ENCODE results near the gene ARG2. TPM values are rescaled to one million over a fixed set of nuclear protein-coding genes. Genes with fewer than 3 reads are reported as not detected.
A peak's percentile ranks its signal among the peaks of the same experiment; 100 is the strongest.

The ARG2 gene
- total RNA-seq, 2 donors from 2014 or later, result 8.5 to 12.1 TPM

GRCh38 chr14:67653651-67654280, 34.0 kb downstream of the ARG2 start:
- Mint-ChIP-seq H3K4me3 (no peak overlapping the region), H3K36me3 (ENCODE audit: insufficient read depth in 2 of 2) (peaks cover 5 to 17% of the 10 kb centered on the region in 2 donors)
- no peak for ATAC-seq (replicated peaks in 1 of 2)

GRCh38 chr14:67663633-67664032, 43.9 kb downstream of the ARG2 start:
- Mint-ChIP-seq H3K27ac (no peak overlapping the region), H3K36me3 (ENCODE audit: insufficient read depth in 2 of 2) (peaks cover under 1 to 4% of the 10 kb centered on the region in 2 donors), H3K9me3 (no peaks in the 10 kb centered on the region), H3K4me1 (ENCODE audit: low read depth) (peaks cover 34% of the 10 kb centered on the region), H3K27me3 (ENCODE audit: low read depth) (no peaks in the 10 kb centered on the region), H3K4me3 (no peak overlapping the region)
- DNase-seq, result no peak
- no peak for ATAC-seq (replicated peaks in 1 of 2)

More at GRCh38 chr14:67653651-67654280, 34.0 kb downstream of the ARG2 start:
- H3K27me3 Mint-ChIP-seq (ENCODE audit: low read depth), result no peaks in the 10 kb centered on the region
- H3K4me1 Mint-ChIP-seq (ENCODE audit: low read depth), result no peaks in the 10 kb centered on the region
- DNase-seq, result no peak
- H3K9me3 Mint-ChIP-seq, result no peaks in the 10 kb centered on the region
- no peak overlapping the region for H3K27ac Mint-ChIP-seq

GRCh38 chr14:67665868-67666267, 46.1 kb downstream of the ARG2 start:
- Mint-ChIP-seq H3K4me3 (peak overlapping the region in 1 of 2 donors; percentile 54), H3K9me3 (no peaks in the 10 kb centered on the region), H3K27ac (peak overlapping the region; percentile 87), H3K36me3 (ENCODE audit: insufficient read depth in 2 of 2) (no peaks in the 10 kb centered on the region), H3K27me3 (ENCODE audit: low read depth) (no peaks in the 10 kb centered on the region), H3K4me1 (ENCODE audit: low read depth) (peaks cover 41% of the 10 kb centered on the region)
- ATAC-seq (replicated peaks in 1 of 2), result peak in 1 of 2 donors; percentile 21
- no peak for DNase-seq

GRCh38 chr14:67666750-67667449, 47.2 kb downstream of the ARG2 start:
- H3K27me3 Mint-ChIP-seq (ENCODE audit: low read depth), result no peaks in the 10 kb centered on the region
- DNase-seq, result peak; percentile 25 to 45
- H3K4me1 Mint-ChIP-seq (ENCODE audit: low read depth), result peaks cover 48% of the 10 kb centered on the region
- no peaks in the 10 kb centered on the region for H3K36me3 Mint-ChIP-seq (ENCODE audit: insufficient read depth in 2 of 2)
- H3K4me3 Mint-ChIP-seq, result peak overlapping the region in 1 of 2 donors; percentile 11
- no peaks in the 10 kb centered on the region for H3K9me3 Mint-ChIP-seq
- peak; percentile 75 to 82 for ATAC-seq (replicated peaks in 1 of 2)
- peak overlapping the region; percentile 87 for H3K27ac Mint-ChIP-seq

GRCh38 chr14:67668559-67668958, 48.8 kb downstream of the ARG2 start:
- peak; percentile 68 to 71 for ATAC-seq (replicated peaks in 1 of 2)
- H3K27ac Mint-ChIP-seq, result peak overlapping the region; percentile 45
- peak overlapping the region in 1 of 2 donors; percentile 21 for H3K4me3 Mint-ChIP-seq
- peaks cover 61% of the 10 kb centered on the region for H3K4me1 Mint-ChIP-seq (ENCODE audit: low read depth)
- DNase-seq, result peak; percentile 23 to 43
- no peaks in the 10 kb centered on the region for H3K9me3 Mint-ChIP-seq
- H3K27me3 Mint-ChIP-seq (ENCODE audit: low read depth), result no peaks in the 10 kb centered on the region
- no peaks in the 10 kb centered on the region for H3K36me3 Mint-ChIP-seq (ENCODE audit: insufficient read depth in 2 of 2)

GRCh38 chr14:67673451-67673850, 53.7 kb downstream of the ARG2 start:
- Mint-ChIP-seq H3K4me1 (ENCODE audit: low read depth) (peaks cover 39% of the 10 kb centered on the region), H3K9me3 (no peaks in the 10 kb centered on the region), H3K27me3 (ENCODE audit: low read depth) (no peaks in the 10 kb centered on the region), H3K4me3 (peak overlapping the region; percentile 85 to 94), H3K36me3 (ENCODE audit: insufficient read depth in 2 of 2) (peaks cover 2 to 7% of the 10 kb centered on the region in 2 donors), H3K27ac (peak overlapping the region; percentile 92)
- no peak for ATAC-seq (replicated peaks in 1 of 2)
- no peak for DNase-seq

GRCh38 chr14:67674139-67674479, 54.4 kb downstream of the ARG2 start:
- peak; percentile 64 to 66 for DNase-seq
- ATAC-seq (replicated peaks in 1 of 2), result peak; percentile 61 to 68
- no peaks in the 10 kb centered on the region for H3K27me3 Mint-ChIP-seq (ENCODE audit: low read depth)
- peak overlapping the region; percentile 94 for H3K27ac Mint-ChIP-seq
- peaks cover 33% of the 10 kb centered on the region for H3K4me1 Mint-ChIP-seq (ENCODE audit: low read depth)
- H3K9me3 Mint-ChIP-seq, result no peaks in the 10 kb centered on the region
- peaks cover 2 to 7% of the 10 kb centered on the region in 2 donors for H3K36me3 Mint-ChIP-seq (ENCODE audit: insufficient read depth in 2 of 2)
- H3K4me3 Mint-ChIP-seq, result peak overlapping the region; percentile 85 to 94

GRCh38 chr14:67674480-67675218, 54.9 kb downstream of the ARG2 start, which contains the start of gene VTI1B:
TSS of gene VTI1B (minus strand) at chr14:67674632. CDS start at chr14:67674489, 143 bp downstream.
- ATAC-seq (replicated peaks in 1 of 2) (peak; percentile 95 to 96), DNase-seq (peak; percentile 81 to 85)
- Mint-ChIP-seq H3K27me3 (ENCODE audit: low read depth) (no peaks in the 10 kb centered on the region), H3K36me3 (ENCODE audit: insufficient read depth in 2 of 2) (peaks cover 2 to 8% of the 10 kb centered on the region in 2 donors), H3K4me3 (peak within 1 kb of the TSS; percentile 85 to 94), H3K9me3 (no peaks in the 10 kb centered on the region), H3K4me1 (ENCODE audit: low read depth) (peaks cover 31% of the 10 kb centered on the region), H3K27ac (peak within 1 kb of the TSS; percentile 94)

- H3K27ac Mint-ChIP-seq, result peak overlapping the region; percentile 94
- peak overlapping the region; percentile 85 to 94 for H3K4me3 Mint-ChIP-seq
- no peaks in the 10 kb centered on the region for H3K9me3 Mint-ChIP-seq
- DNase-seq (no peak), ATAC-seq (replicated peaks in 1 of 2) (no peak)
- peaks cover 2 to 11% of the 10 kb centered on the region in 2 donors for H3K36me3 Mint-ChIP-seq (ENCODE audit: insufficient read depth in 2 of 2)
- H3K4me1 Mint-ChIP-seq (ENCODE audit: low read depth), result peaks cover 37% of the 10 kb centered on the region
- H3K27me3 Mint-ChIP-seq (ENCODE audit: low read depth), result no peaks in the 10 kb centered on the region
Observed at GRCh38 chr14:67675219-67675582, 55.5 kb downstream of the ARG2 start.

GRCh38 chr14:67679006-67679405, 59.3 kb downstream of the ARG2 start:
- no peak for ATAC-seq (replicated peaks in 1 of 2)
- Mint-ChIP-seq H3K9me3 (no peaks in the 10 kb centered on the region), H3K4me3 (no peak overlapping the region), H3K27ac (no peak overlapping the region), H3K4me1 (ENCODE audit: low read depth) (peaks cover 24% of the 10 kb centered on the region), H3K36me3 (ENCODE audit: insufficient read depth in 2 of 2) (peaks cover 2 to 16% of the 10 kb centered on the region in 2 donors), H3K27me3 (ENCODE audit: low read depth) (no peaks in the 10 kb centered on the region)
- no peak for DNase-seq

- ATAC-seq (replicated peaks in 1 of 2) (peak; percentile 100), DNase-seq (peak; percentile 44 to 46)
- Mint-ChIP-seq H3K4me3 (peak overlapping the region in 1 of 2 donors; percentile 50), H3K27me3 (ENCODE audit: low read depth) (no peaks in the 10 kb centered on the region), H3K4me1 (ENCODE audit: low read depth) (peaks cover 23% of the 10 kb centered on the region), H3K27ac (peak overlapping the region; percentile 72), H3K9me3 (no peaks in the 10 kb centered on the region), H3K36me3 (ENCODE audit: insufficient read depth in 2 of 2) (peaks cover 2 to 16% of the 10 kb centered on the region in 2 donors)
Observed at GRCh38 chr14:67680121-67680602, 60.4 kb downstream of the ARG2 start.

GRCh38 chr14:67680941-67681340, 61.2 kb downstream of the ARG2 start:
- Mint-ChIP-seq H3K27me3 (ENCODE audit: low read depth) (no peaks in the 10 kb centered on the region), H3K36me3 (ENCODE audit: insufficient read depth in 2 of 2) (peaks cover 4 to 18% of the 10 kb centered on the region in 2 donors), H3K4me3 (no peak overlapping the region), H3K27ac (peak overlapping the region; percentile 21), H3K4me1 (ENCODE audit: low read depth) (peaks cover 23% of the 10 kb centered on the region), H3K9me3 (no peaks in the 10 kb centered on the region)
- DNase-seq (no peak), ATAC-seq (replicated peaks in 1 of 2) (no peak)

GRCh38 chr14:67683842-67684241, 64.1 kb downstream of the ARG2 start:
- Mint-ChIP-seq H3K9me3 (no peaks in the 10 kb centered on the region), H3K36me3 (ENCODE audit: insufficient read depth in 2 of 2) (peaks cover 4 to 28% of the 10 kb centered on the region in 2 donors), H3K4me3 (no peak overlapping the region), H3K4me1 (ENCODE audit: low read depth) (peaks cover 18% of the 10 kb centered on the region), H3K27ac (peak overlapping the region; percentile 1), H3K27me3 (ENCODE audit: low read depth) (no peaks in the 10 kb centered on the region)
- no peak for ATAC-seq (replicated peaks in 1 of 2)
- no peak for DNase-seq
